ENCODE data around the gene FAM117A. TPM values are rescaled to one million over a fixed set of nuclear protein-coding genes. Genes with fewer than 3 reads are reported as not detected.

Gene FAM117A
- polyA plus RNA-seq, 1 of the 3 experiments (the other 2 are of a cell fraction) = 7.8 TPM

DNA sequence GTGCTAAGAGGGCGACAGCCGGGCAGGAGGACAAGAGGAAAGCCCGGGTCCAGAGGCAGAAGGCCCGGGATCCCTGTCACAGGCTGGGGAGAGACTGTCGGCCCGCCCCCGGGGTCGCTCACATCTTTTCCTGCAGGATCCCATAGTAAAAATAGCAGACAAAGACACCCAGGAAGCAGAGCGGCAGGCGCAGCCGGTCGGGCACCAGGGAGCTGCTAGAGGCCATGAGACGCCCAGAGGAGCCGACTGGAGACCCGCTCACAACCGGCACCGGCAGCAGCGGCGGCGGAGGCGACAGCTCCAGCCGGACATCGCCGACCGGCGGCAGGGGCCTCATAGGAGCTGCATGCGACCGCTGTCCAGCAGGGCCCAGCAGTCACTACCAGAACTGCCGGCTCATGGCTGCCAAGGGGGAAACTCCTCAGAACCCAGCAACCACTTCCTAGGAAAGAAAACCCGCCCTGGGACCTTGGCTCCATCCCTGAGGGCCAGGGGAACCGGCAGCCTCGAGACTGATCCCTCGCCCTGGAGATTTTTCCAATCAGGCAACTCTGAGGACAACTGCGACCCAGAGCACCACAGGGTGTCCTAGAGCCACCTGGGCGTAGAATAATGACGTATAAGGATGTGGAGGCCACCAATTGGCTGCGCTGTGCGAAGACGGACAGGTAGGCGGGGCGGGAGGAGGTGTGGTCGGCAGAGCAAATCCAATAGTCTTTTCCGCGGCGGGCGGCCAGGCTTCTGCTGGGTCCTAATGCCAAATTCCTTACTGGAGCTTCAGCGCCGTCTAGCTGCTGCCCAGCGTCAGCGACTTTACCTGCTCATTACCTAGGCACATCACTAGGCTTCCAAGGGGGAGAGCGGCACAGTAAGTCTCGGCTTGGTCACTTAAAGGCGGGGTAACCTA lies 56.1 kb downstream of the FAM117A start, which contains the start of gene SLC35B1:
Gene SLC35B1 (minus strand): TSS at position 357 of the 907 bp plus-strand sequence. CDS start 131 bp downstream, at position 226.
- peaks cover 4% of the 10 kb centered on the region for H3F3A ChIP-seq (replicated peaks; ENCODE audit: insufficient read depth)
- ChIA-PET POLR2A (interaction anchor here (0.6 to 2.3 kb wide), 7 partner anchors 9 to 454 kb away, joined by 3 to 15 read pairs (median 4); partner anchors contain the start of genes FAM117A and KAT7), CTCF (interaction anchor here (0.7 to 50.8 kb wide), 46 partner anchors 9 to 567 kb away, joined by 3 to 2107 read pairs (median 4); partner anchors contain the start of genes FAM117A, NXPH3, PHB1 and SPOP)
- peaks cover 26% of the 10 kb centered on the region for H3K79me2 ChIP-seq (ENCODE audit: insufficient read depth)
- no peaks in the 10 kb centered on the region for H3K27me3 ChIP-seq (ENCODE audit: insufficient read depth)
- H3K9me2 ChIP-seq = no peaks in the 10 kb centered on the region
- H2AFZ ChIP-seq (ENCODE audit: low read depth) = peak within 1 kb of the TSS; percentile 84
- peak within 1 kb of the TSS; percentile 85 for H3K9ac ChIP-seq
- H3K4me2 ChIP-seq = peak within 1 kb of the TSS; percentile 98
- no peaks in the 10 kb centered on the region for H3K9me3 ChIP-seq
- DNase-seq = peak; percentile 99
- H4K20me1 ChIP-seq (ENCODE audit: insufficient read depth) = no peaks in the 10 kb centered on the region
- H3K27ac ChIP-seq (ENCODE audit: low read depth in 2 of 2, low read length in 1 of 2) = peak within 1 kb of the TSS; percentile 80 to 99
- H3K36me3 ChIP-seq (replicated peaks in 1 of 2; ENCODE audit: control insufficient read depth in 1 of 2, insufficient read depth in 2 of 2, low read length in 1 of 2) = peaks cover 30 to 36% of the 10 kb centered on the region in 2 experiments
- under 1% methylated on average over 53 of the region's 53 CpGs for whole genome bisulfite sequencing (ENCODE audit: low lambda C conversion rate)
- peaks cover 8 to 17% of the 10 kb centered on the region in 2 experiments; a peak in 2 of 4 replicates for H3K4me1 ChIP-seq (ENCODE audit: control insufficient read depth in 1 of 2, insufficient read depth in 2 of 2, low read depth in 1 of 2, low read length in 1 of 2)
- peak within 1 kb of the TSS; percentile 85 to 97 for H3K4me3 ChIP-seq (ENCODE audit: low read depth in 2 of 2, low read length in 1 of 2)
- TF ChIP-seq, protein P1, sequence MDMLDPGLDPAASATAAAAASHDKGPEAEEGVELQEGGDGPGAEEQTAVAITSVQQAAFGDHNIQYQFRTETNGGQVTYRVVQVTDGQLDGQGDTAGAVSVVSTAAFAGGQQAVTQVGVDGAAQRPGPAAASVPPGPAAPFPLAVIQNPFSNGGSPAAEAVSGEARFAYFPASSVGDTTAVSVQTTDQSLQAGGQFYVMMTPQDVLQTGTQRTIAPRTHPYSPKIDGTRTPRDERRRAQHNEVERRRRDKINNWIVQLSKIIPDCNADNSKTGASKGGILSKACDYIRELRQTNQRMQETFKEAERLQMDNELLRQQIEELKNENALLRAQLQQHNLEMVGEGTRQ (IDR thresholded peaks at IDR 0.05; ENCODE audit: borderline replicate concordance, low read depth, low read length) = peak; percentile 31; the same call in 1 of the 2 replicates
- TF ChIP-seq, protein P2, sequence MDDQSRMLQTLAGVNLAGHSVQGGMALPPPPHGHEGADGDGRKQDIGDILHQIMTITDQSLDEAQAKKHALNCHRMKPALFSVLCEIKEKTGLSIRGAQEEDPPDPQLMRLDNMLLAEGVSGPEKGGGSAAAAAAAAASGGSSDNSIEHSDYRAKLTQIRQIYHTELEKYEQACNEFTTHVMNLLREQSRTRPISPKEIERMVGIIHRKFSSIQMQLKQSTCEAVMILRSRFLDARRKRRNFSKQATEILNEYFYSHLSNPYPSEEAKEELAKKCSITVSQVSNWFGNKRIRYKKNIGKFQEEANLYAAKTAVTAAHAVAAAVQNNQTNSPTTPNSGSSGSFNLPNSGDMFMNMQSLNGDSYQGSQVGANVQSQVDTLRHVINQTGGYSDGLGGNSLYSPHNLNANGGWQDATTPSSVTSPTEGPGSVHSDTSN (IDR thresholded peaks at IDR 0.05) = peak; percentile 96
- TF ChIP-seq NFIC (IDR thresholded peaks at IDR 0.05; ENCODE audit: borderline replicate concordance) = peak; percentile 35; the same call in 1 of the 2 replicates
- TF ChIP-seq FOXJ3 (CRISPR knock-in tag; IDR thresholded peaks at IDR 0.05) = no peak
- peak; percentile 53; the same call in 1 of the 2 replicates for TF ChIP-seq TAF1 (IDR thresholded peaks at IDR 0.05; ENCODE audit: borderline replicate concordance, low read depth, low read length)
- peak; percentile 30; the same call in 1 of the 2 replicates for TF ChIP-seq ZBTB33 (IDR thresholded peaks at IDR 0.05; ENCODE audit: borderline replicate concordance, low read depth)
- peak in 1 of 2 experiments; percentile 36; a peak in 1 of 4 replicates for TF ChIP-seq EP300 (IDR thresholded peaks at IDR 0.05; ENCODE audit: borderline replicate concordance in 1 of 2, low read depth in 1 of 2, low read length in 1 of 2)
- no peak for TF ChIP-seq MEF2A (IDR thresholded peaks at IDR 0.05; ENCODE audit: borderline replicate concordance, low read depth)
- no peak; the same call in none of the 2 replicates for TF ChIP-seq GABPA (IDR thresholded peaks at IDR 0.05; ENCODE audit: low read depth)
- TF ChIP-seq GATA2 (CRISPR knock-in tag; IDR thresholded peaks at IDR 0.05) = 0 out of 2 replicates have a peak, but pooled peaks have one; percentile 18
- peak; percentile 86 for TF ChIP-seq SIN3A (IDR thresholded peaks at IDR 0.05; ENCODE audit: borderline replicate concordance, low read depth, low read length)
- no peak for TF ChIP-seq JUND (IDR thresholded peaks at IDR 0.05)
- TF ChIP-seq ELF1 (IDR thresholded peaks at IDR 0.05) = peak; percentile 76
- peak; percentile 83 for TF ChIP-seq RCOR1 (IDR thresholded peaks at IDR 0.05; ENCODE audit: low read length)
- no peak for TF ChIP-seq TEAD4 (IDR thresholded peaks at IDR 0.05; ENCODE audit: borderline replicate concordance, insufficient read depth)
- no peak for TF ChIP-seq USF1 (IDR thresholded peaks at IDR 0.05; ENCODE audit: borderline replicate concordance, low read depth)
- TF ChIP-seq SMC3 (IDR thresholded peaks at IDR 0.05; ENCODE audit: low read depth, low read length) = peak; percentile 87
- peak; percentile 67 for TF ChIP-seq POLR2AphosphoS5 (IDR thresholded peaks at IDR 0.05; ENCODE audit: low read depth, low read length)
- TF ChIP-seq MXI1 (IDR thresholded peaks at IDR 0.05; ENCODE audit: low read depth, low read length) = no peak
- no peak for TF ChIP-seq IRF3 (IDR thresholded peaks at IDR 0.05; ENCODE audit: low read depth, low read length)
- 0 out of 2 replicates have a peak, but pooled peaks have one; percentile 14 for TF ChIP-seq NRF1 (IDR thresholded peaks at IDR 0.05; ENCODE audit: low read depth, low read length)
- TF ChIP-seq RAD21 (IDR thresholded peaks at IDR 0.05; ENCODE audit: low read length) = peak; percentile 69
- peak; percentile 59 for TF ChIP-seq MAX (IDR thresholded peaks at IDR 0.05; ENCODE audit: low read depth)
- TF ChIP-seq FOSL2 (IDR thresholded peaks at IDR 0.05; ENCODE audit: borderline replicate concordance, low read depth) = no peak
- TF ChIP-seq RFX5 (IDR thresholded peaks at IDR 0.05; ENCODE audit: low read length) = no peak; the same call in 1 of the 2 replicates
- TF ChIP-seq EZH2phosphoT487 (IDR thresholded peaks at IDR 0.05; ENCODE audit: borderline replicate concordance, low read depth) = no peak
